ENCODE data around the gene CFAP100. TPM values are rescaled to one million over a fixed set of nuclear protein-coding genes. Genes with fewer than 3 reads are reported as not detected.

The CFAP100 gene
- polyA plus RNA-seq, 4 donors, result 0.40 to 3.0 (median 1.7) TPM

DNA sequence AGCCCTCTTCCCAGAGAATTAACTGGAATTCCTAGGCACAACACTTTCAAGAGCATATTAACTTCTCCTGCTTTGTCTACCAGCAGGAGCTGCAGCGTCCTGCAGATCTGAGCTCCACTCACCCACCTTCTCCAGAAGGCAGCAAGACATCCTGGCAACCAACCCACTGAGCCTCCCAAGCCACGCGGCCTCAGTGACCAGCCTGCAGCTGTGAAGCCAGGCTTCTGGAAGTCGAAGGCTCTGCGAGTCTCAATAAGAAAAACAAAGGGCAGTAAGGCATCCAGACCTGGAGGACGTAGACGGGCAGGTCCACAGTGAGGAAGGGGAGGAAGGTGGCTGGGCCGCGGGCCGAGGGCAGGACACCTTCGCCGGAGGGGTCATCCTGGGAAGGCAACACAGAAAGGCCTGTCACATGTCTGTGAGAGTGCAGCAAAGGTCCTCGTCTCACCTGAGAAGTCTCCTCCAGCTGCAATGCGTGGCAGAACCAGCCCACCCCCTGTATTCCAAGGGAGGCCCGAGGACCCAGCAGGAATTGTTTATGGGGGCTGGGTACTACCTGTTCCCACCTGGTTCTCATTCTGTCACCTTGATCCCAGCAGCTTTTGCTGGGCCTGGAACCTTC is 44.7 kb downstream of the CFAP100 start:
- DNase-seq (ENCODE audit: low read depth in 4 of 4, low spot score in 2 of 4), result no peak

DNA sequence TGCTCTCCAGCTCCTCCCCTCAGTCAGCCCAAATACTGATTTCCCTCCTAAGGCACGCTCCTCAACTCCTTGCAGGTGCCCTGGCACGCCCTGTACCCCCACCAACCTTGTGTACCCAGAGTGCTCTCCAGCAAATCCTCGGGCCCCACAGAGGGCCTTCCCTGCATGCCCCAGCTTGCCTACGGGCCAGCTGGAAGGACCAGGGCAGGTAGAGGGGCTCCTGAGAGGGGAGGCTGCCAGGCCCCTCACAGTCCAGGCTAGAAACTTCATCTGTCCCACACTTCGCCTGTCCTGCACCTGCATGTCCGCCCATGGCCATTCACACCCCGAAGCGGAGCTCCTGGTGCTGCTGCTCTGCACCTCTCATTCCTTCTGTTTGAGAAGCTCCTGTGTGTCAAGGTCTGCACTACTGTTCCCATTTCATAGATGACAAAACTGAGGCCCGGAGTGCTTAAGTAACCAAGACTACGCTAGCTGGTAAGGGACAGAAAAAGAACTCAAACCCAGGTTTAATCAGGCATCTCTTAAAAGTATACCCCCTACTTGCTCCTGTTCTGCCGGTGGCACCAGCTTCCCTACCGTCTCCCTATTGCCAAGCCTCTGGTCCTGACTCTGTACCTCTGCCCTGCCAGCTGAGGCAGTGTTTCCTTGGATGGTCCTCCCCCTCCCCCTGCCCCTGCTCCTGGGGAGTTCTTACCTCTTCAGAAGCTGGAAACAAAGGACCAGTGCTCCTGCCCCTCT is 45.4 kb downstream of the CFAP100 start:
- no peak for DNase-seq (ENCODE audit: low read depth in 4 of 4, low spot score in 2 of 4)

DNA sequence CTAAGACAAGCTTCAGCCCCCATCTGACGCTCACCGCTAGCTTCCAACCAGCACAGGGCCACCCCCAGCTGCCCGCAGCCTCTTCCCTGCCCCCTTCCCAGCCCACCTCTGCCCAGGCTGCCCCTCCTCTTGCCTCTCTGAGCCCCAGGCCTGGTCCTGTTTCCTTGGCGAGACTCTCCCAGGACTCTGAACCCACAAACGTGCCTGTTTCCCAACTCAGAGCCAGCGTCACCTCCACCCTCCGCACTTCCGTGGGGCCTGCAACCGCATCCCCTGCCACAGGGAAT is 45.9 kb downstream of the CFAP100 start:
- DNase-seq (ENCODE audit: low read depth in 4 of 4, low spot score in 2 of 4), result no peak

DNA sequence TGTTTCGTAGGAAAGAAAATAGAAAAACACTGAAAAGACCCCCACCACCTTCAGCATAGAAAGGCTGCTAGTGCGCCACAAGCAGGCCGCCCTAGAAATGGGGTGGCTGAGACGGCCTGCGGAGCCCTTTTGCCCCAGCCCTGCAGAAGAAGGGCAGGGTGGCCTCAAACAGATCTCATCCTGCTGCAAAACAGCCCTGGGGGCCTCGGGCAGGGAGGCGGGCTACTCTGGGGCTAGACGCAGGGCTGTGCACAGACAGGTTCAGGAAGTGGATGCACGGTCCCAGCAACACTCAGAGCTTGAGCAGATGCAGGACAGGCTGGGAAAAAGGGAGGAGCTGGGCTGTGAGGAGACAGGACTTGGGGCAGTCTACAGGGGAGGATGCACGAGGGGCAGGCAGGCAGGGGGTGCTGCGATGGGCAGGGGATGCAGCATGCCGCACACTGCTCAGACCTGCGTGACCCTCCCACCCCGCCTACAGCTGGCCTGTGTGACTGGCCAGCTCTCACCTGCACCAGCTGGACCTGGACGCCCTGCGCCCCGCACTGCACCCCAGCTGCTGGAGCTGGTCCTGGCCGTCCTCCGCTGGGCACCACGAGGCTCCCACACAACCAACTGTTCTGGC is 46.7 kb downstream of the CFAP100 start:
- DNase-seq (ENCODE audit: low read depth in 4 of 4, low spot score in 2 of 4), result no peak

DNA sequence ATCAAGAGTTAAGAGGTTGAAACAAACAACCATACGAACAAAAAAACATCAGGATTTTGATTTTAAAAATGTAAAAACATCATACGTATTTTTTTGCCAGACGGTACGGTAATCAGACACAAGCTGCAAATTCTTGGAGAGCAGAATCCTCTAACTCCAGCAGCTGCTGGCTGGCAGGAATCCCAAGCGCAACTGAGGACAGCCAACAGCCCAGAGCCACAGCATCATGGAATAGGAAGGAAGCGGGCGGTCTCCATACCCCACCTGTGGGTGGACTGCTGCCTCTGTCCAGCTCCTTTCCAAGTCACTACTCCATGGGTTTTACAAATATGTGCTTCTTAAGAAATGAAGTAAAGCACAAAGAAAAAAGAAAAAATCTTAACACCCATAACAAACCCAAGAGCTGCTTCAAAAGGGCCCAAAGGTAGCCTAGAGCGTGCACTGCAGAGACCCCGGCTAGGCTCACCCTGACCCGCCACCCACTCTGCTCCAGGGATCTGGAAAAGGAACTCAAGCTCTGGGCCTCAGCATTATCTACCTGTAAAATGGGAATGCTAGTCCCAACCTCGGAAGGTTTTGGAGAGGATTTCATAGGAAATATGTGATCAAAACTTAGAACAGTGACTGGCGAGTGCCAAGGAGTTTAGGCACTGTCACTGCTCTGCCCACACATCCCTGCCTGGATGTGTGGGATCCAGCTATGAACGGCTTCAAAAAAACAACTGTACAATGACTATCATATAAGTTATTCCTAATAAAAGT is 47.6 kb downstream of the CFAP100 start:
- DNase-seq (ENCODE audit: low read depth in 4 of 4, low spot score in 2 of 4), result no peak

DNA sequence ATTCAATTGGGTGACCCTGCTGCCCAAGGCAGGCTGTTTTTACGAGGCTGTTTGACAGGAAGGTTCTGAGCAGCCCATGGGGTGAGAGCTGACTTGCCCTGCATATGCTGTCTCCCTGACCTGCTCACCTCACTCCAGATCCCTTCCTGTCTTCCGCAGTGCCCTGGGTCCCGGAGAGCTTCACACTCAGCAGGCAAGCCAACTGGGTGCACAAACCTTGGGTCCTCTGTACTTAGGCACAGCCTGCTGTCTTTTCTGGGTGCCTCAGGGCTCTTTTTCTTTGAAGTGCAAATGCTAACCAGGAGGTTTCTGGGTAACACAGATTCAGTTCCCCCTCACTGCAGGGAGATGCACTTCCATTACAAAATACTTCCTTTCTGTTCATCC is 48.1 kb downstream of the CFAP100 start:
- no peak for DNase-seq (ENCODE audit: low read depth in 4 of 4, low spot score in 2 of 4)

DNA sequence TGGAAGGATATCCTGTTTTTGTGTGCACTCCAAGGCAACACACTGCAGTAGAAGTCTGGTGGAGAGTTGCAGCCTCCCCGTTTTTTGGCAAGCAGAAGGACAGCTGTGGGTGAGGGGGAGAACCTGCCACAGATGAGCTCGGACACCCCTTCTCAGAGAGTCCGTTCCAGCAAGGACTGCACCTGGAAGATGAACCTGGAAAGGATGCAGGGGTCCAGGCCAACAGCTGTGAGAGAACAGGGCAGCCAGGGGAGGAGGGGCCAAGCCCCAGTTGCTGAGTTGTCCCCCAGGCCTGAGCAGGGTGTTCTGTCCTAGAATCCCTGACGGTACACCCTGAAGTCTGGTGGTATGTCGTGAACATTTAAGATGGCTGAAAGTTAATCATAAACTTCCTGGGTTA is 50.8 kb downstream of the CFAP100 start:
- DNase-seq (ENCODE audit: low read depth in 4 of 4, low spot score in 2 of 4), result no peak

DNA sequence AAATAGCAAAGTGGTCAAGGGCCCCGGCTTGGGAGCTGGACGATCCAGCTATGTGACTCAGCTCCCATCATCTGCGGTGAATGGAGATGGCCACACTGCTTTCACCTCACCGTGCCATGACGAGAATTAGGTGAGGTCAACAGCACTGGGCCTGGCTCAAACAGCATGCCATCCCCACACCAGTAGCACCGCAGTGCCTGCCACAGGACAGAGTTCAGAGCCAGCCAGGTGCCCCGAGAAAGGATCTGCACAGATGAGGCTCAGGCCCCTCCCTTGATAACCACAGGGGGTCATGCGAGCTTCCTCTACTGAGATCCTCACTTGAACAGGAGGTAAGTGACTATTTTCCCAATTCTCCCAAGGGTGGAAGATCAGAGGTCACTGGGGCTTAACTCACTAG is 51.6 kb downstream of the CFAP100 start:
- no peak for DNase-seq (ENCODE audit: low read depth in 4 of 4, low spot score in 2 of 4)

DNA sequence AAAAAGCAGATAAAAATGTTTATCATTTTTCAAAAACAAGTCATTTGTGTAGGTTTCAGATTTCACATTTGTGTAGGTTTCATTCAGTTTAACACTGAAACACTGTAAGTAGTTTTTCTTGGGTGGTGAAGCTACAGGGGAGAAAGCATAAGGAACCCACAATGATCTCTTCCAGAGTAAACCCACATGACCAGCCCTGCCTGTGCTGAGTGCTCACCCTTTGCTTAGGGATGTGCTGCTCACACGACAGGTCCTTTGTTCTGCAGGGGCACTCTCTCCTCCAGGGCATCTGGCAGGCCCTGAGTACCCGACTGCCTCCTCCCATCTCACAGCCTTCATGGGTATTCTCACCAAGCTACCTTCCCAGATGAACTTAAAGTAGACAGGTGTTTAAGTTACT is 52.1 kb downstream of the CFAP100 start:
- DNase-seq (ENCODE audit: low read depth in 4 of 4, low spot score in 2 of 4), result no peak

DNA sequence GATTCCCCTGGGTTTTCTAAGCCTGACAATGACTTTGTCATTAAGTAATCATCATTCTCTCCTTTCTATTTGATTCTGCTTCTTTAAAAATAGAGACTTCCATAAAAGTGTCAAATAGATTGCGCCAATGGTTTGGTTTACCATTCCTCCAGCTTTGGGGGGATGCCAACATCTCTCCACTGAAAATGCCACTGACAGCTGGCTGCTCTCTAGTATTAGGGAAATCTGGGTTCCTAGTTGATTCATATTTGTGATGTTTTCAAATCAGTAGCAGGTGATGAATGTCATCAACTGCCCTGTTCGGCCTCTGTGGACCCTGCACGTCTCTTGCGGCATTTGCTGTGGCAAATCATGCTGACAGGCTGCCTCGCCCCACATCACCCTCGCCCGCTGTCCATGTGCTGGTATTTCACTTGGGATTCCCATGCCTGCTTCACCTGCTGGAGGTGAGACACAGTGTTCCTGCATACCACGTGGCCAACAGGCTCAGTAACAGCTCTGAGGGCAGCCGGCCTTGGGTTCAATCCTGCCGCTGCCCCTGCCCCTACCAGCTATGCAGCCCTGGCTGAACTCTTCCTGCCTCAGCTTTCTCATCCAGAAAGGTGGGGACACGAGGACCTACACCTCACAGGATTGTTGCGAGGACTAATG is 52.9 kb downstream of the CFAP100 start:
- DNase-seq (ENCODE audit: low read depth in 4 of 4, low spot score in 2 of 4), result no peak

DNA sequence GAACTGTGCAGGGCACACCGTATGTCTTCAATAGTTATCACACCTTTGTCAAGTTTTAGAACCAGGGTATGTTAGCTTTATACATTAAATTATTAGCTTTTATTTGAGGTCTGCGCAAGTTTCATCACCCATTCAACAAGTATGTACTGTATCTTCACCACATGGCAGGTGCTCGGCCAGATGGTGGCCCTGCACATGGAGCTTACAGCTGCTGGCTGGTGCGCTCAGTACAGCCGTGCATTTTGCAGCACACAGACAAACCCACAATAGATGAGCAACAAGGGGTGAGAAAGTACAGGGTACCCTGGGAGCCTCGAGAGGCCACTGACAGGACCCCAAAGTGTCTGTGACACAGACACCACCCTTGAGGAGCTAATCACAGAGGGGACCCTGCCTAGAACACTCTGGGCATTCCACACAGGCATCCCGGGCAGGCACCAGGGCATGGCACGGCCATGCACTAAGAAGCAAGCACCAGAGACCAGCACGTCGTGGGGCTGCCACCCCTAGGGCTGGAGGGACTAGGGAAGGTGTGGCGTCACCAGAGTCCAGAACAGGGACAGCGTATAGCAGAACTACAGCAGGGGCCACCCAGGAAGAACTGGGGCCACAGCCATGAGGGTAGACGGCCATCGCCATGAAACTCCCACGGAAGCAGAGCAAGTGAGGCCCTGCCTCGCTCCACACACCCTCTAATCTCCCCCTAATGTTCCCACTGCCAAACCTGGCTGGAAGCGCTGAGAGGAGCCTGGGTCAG is 53.6 kb downstream of the CFAP100 start:
- DNase-seq (ENCODE audit: low read depth in 4 of 4, low spot score in 2 of 4), result no peak

DNA sequence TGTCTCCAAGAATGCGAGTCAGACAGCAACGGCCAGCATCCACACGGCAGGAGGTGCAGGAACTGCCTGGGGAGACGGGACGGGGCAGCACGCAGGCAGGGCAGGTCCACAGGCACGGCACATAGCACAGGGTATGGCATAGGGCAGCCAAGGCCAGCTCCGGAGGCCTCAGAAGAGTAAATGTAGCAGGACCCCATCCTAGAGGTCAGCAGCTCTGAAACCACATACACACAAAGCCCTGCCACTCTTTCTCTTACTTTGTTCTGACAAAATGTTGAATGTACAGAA is 54.1 kb downstream of the CFAP100 start:
- no peak for DNase-seq (ENCODE audit: low read depth in 4 of 4, low spot score in 2 of 4)

DNA sequence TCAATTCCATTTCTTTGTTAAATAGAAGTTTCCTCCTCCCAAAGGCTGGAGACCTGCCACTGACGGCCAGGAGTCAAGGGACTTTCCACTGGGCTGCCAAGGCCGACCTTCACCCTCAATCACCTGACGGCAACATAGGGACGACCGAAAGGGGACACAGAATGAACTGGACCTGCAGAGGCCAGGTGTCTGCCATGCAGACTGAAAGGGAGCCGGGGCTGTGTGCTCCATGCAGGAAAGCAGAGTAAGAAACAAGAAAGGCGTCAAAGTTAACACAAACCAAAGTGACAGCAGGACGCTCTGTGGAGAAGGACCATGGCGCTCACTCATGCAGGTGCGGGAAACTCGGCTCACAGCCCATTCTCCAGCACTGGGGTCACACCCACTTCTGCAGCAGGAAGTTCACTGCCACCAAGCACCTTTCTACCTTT is 54.9 kb downstream of the CFAP100 start:
- no peak for DNase-seq (ENCODE audit: low read depth in 4 of 4, low spot score in 2 of 4)

DNA sequence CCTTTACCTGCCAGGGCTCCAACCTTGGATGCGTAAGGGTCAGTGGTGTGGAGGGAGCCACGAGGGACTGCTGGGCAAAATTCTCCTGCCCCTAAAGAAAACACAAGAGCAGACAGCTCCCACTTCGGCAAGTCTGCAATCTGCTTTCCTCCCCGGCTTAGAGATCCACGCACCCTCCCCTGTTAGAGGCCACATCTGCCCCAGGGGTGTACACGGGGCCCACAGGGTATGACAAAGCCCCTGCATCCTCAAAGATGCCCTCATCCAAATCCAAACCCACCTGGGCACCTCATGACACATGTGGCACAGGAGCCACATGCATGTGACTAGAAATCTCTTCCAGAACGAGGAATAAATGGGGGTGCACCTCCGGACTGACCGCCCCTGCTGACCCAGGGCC is 55.5 kb downstream of the CFAP100 start:
- DNase-seq (ENCODE audit: low read depth in 4 of 4, low spot score in 2 of 4), result no peak

DNA sequence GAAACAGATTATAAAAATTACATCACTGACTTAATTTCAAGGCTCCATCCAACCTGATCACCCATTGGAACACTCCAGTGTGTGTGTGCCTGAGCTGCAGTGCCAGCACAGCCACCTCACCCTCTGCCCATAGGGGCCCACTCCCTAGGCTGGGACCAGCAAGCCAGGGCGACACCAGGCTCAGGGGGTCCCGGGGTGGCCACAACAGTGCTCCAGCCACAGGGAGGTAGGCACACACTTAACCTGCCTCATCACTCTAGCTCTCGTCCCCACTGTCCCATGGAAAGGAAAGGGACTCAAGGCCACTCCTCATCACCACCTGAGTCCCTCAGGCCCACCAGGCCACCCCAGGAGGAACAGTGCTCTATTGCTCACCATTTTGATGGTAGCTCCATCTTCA is 56.0 kb downstream of the CFAP100 start:
- DNase-seq (ENCODE audit: low read depth in 4 of 4, low spot score in 2 of 4), result no peak

DNA sequence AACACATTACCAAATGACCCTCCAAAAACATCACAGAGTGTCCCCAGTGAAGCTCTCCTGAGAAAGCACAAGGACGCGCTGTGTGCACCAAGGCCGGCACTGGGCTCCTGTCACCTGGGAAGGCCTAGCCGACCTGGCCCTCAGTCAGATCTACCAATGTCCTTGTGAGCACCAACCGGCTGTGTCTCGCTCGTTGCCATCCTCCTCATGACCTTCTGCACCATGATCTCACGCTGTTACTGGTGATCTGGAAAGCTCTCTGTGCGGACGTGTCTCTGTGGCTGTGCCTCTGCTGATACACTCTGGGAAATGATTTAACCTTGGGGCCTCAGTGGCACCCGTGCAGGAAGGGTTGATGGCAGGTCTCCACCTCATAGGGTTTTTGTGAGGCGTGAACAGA is 56.8 kb downstream of the CFAP100 start:
- DNase-seq (ENCODE audit: low read depth in 4 of 4, low spot score in 2 of 4), result no peak

DNA sequence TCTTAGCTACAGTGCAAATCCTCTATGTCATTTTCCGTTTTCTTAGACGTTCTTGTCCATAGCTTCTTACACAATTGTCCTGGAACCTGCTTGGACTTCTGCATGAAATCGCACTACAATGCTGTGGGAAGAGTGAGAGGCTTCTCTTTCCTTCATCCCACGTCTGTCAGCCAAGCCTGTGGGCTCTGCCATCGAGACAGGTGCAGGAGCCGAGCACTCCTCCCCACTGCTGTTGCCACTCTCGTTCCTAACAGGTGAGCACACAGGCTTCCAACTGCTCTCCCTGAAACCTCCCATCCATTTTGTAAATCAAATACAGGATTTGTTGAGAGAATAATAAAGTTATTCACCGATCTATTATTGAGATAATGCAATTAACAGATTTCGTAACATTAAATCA is 57.5 kb downstream of the CFAP100 start:
- DNase-seq (ENCODE audit: low read depth in 4 of 4, low spot score in 2 of 4), result no peak

DNA sequence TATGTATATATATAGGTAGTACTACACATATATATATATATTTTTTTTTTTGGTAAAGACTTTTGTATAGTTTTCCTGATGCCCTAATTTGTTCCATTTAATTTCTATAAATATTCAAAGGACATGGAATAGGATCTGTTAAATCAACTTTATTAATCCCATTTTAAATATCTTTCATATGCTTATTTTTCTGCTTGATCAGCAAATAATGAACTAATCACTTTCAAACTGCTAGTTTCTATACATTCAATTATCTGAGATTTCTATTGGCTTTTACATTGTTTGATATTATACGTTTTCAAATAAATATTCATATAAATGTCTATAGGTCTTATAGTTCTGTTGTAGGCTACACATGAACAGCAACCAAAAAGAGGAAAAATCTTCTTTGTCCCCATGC is 59.3 kb downstream of the CFAP100 start:
- no peak for DNase-seq (ENCODE audit: low read depth in 4 of 4, low spot score in 2 of 4)

DNA sequence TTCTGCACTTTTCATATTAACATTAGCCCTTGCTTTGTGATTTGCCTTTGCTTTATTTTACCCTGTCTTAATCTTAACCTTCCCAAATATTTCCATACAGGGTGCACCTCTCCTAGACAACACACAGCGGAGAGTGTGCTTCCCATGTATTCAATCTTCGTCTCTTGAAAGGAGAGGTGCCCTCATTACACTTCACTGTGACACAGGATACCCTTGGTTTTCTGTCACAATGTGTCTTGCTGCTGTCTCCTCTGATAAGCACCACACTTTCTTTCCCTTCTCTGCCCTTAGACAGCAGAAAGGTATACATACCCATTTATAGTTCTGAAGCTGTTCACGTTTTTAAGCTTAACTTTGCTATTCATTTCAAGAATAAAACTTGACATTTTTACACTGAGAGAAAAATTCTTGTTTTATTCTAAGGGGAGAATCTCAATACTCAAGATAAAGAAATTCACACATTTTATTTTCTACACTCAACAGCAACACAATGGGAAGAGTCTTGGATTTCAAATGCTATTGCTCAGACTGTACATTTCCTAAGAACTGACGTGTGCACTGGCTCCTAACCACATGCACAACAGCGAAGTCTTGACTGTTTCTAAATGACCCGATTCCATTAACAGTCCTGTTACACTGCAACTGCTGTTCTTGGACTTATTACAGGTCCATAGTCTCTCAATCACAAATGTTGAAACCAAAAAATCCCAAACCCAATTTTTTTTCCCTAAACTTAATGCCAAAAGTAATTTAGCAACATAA is 59.9 kb downstream of the CFAP100 start:
- DNase-seq (ENCODE audit: low read depth in 4 of 4, low spot score in 2 of 4), result no peak

DNA sequence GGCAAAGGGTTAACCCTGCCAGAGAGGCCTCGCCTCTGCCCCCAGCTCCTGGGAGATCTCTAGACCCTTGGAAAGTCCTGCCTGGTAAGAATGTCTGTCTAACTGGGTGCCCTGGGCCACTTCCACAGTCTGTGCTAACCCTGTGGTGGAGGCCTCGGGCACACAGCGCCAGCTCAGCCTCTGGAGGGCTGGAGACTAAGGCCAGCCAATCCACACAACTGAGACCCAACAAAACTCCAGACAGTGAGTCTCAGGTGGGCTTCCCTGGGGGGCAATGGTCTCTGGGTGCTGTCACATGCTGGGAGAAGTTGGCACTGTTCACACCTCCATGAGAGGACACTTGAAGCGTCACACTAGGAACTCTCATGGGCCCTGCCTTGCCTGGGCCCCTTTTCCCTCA is 61.5 kb downstream of the CFAP100 start:
- DNase-seq (ENCODE audit: low read depth in 4 of 4, low spot score in 2 of 4), result no peak

All from left renal cortex interstitium (tissue), 4 donors.